D721Med (cell line): ENCODE data around the gene PRR7.

Source experiments
- DNase-seq: peaks from one replicate; pipeline ENCODE4 v3.0.0; 2011; ENCODE audit warnings: low spot score; ENCODE audit not compliant: insufficient read length
- FAIRE-seq: peaks from 2 replicates; lab custom pipeline; 2011; peaks lifted over from hg19 to GRCh38; lab: Jason Lieb, UNC
- TF ChIP-seq, protein P1 (sequence below): IDR thresholded peaks from 2 replicates; pipeline ENCODE4 v1.5.1; 2012; ENCODE audit warnings: mild to moderate bottlenecking, control low read depth; ENCODE audit not compliant: insufficient read depth; ENCODE audit errors: missing control alignments

The PRR7 gene

DNA sequence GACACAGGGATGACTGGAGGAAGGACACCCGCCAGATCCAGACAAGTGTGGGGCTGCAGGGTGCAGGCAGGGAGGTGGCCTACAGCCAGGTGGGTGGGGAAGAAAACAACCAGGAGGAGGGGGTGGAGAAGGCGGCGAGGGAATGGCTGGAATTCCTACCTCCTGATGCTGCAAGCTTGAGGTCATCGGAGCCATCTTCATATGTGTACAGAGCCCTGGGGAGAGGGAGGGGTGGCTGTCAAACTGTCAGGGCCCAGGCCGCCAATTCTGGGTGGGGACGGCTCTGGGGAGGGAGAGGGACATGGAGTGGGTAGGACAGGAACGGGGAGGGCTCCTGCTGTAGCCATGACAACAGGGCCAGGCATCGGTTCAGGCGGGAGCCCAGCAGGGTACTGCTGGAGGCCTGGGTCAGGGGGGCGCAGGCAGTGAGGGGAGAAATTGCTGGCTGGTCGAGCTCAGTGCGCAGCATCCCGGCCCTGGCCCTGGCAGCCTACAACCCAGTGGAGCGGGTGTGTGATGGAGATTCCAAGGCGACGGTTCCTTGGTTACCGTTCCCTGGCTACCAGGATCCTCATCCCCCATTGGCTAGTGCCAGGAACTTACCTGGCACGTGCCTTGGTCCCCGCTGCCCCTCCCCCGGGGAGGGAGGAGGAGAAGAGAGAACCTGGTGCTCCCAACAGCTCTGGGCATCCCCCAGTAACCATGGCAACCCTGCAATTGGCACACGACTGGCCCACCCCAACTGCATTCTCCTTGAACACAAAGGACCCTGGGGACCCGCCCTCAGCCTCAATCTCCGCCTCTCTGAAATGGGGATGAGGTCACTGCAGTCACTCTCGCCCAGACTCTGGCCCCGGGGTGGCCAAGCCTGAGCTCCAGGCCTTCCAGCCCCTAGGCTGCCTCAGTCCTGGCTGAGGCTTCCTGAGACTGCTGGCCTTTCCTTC is 22.3 kb downstream of the PRR7 start:
- FAIRE-seq (no peak), DNase-seq (no peak)
- TF ChIP-seq, protein P1, sequence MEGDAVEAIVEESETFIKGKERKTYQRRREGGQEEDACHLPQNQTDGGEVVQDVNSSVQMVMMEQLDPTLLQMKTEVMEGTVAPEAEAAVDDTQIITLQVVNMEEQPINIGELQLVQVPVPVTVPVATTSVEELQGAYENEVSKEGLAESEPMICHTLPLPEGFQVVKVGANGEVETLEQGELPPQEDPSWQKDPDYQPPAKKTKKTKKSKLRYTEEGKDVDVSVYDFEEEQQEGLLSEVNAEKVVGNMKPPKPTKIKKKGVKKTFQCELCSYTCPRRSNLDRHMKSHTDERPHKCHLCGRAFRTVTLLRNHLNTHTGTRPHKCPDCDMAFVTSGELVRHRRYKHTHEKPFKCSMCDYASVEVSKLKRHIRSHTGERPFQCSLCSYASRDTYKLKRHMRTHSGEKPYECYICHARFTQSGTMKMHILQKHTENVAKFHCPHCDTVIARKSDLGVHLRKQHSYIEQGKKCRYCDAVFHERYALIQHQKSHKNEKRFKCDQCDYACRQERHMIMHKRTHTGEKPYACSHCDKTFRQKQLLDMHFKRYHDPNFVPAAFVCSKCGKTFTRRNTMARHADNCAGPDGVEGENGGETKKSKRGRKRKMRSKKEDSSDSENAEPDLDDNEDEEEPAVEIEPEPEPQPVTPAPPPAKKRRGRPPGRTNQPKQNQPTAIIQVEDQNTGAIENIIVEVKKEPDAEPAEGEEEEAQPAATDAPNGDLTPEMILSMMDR = no peak

DNA sequence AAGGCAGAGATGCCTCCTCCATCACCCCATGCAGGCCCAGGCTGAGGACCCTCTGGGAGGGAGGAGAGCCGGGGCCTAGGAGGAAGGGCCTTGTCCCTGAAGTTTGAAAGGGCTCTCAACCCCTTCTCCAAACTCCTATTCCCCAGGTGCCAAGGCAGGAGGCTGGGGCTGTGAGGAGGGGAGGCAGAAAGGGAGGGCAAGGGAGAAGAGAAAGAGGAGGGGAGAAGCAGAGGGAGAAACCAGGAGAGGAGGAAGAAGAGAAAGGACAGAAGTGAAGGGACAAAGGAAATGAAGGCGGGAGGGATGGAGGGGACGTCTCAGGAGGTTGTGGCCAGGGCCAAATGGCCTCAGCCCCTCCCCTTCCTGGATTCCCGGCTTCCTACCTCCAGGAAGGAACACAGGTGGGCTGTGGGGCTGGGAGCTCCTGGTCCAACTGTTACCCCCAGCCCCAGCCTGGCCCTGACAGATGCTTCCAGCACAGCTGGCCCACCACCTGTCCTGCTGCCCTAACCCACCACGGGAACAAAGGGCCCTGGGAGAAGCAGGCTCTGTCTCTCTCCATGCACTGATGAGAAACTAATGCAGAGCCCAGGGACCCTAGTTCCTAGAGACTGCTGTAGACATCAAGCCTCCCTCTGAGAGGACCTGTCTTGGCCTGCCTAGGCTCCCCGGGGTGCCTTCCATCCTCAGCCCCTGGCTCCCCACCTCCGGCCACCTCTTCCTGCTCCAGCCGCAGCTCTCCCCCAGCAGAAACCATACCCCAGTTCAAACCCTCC is 23.3 kb downstream of the PRR7 start:
- no peak for DNase-seq
- TF ChIP-seq, protein P1 = no peak
- no peak for FAIRE-seq

DNA sequence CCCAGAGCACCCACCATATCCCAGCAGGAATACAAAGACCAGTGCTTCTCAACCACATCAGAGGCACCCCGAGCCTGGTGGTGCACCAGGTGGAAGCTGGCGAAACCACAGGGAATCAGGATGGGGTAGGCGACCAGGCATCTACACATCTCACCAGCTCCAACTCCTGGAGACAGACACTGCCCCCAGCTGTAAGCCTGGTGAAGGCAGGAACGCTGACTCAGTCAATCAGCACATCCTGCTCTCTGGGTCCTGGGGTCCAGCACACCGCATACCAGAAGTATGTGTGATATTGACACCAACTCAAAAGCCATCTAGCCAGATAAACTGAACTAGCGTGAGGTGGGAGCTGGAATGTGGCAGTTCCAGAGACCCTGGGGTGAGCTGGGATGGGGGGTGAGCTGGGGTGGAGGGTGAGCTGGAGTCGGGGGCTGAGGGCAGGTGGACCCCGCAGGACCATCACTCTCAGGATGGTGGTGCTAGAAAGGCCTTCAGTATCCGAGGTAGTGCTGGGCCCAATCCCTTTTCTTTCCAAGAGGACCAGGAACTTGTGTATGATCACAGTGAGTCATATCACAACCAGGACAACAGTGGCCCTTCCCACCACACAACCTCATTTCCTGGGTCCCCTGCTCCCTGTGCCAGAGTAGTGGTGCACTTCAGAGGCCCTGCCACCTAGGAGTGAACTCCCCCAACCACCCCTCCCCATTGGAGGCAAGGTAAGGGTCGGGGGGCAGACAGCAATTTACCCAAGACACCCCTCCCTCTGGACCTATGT is 24.3 kb downstream of the PRR7 start:
- no peak for DNase-seq
- TF ChIP-seq, protein P1 = no peak
- FAIRE-seq = no peak

DNA sequence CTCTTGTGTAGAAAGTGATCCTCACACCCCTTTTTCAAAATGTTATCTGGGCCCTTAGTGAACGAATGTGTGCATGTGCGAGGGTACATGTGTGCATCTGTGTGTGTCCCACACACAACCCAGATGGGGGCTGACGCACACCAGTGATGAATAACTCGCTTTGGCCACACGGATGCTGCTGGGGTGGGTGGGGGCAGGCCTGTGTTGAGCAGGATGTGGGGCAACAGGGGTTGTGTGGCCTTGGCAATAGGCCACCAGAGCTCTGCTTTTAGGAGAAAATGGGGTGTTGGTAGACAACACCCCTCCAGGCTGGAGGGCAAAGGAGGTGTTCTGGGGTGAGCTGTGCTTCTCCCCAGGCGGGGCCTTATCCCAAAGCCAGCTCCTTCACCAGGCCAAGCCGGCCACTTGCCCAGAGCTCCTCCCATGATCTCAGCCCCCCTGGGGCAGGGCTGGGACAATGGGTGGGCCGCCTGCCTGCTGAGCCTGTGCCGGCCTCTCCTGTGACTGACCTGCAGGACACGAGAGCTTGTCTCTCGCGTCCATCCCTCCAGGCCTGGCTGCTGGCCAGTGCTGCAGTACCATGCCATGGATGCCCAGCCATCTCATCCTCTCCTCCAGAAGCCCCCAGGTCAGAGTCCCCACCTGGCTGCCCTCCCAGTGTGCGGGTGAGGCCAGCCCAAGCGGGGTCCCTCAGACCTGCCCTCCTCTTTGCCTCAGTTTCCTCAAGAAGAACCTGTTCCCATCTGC is 25.2 kb downstream of the PRR7 start:
- TF ChIP-seq, protein P1 = no peak

DNA sequence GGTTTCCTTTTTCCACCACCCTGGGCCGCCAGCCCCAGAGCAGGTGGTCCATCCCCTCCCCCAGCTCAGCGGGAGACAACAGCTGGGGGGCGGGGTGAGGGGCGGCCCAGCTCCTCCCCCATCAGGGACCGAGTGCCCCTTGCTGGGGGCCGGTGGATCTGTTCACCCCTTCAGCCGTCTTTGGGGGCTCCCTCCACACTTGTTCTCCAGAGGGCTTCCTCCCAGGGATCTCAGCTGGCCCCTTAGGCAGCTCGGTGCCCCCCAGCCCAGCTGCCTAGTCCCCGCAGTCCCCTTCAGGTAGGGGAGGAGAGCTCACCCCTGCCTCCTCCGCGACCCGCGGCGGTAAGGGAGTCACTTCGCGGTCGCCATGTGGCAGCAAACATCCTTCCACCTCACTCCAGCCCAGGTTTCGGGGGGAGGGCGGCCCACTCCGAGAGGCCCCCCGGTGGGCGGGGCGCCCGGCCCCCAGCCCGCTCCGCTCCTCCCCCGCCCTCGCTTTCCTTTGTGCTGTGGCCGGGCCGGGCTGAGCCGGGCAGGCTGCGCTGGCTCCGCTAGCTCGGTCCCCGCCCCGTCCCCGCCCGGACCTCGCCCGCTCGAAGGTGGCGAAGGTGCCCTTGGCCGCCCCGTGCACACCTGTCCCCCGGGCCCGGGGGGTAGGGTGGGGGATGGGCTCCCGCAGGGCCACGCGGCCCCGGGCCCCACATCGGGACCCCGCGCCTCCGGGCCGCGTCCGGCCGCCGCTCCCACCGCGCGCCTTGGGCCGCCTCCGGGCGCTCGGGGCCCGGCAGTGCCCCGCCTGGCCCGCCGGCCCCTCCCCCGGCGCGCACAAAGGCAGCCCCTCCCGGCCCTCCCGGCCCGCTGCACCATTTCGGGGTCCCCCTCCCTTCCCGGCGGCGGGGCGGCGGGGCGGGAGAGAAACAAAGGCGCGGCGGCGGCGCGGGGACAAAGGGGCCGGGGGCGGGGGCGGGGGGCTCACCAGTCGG is 26.1 kb downstream of the PRR7 start:
- TF ChIP-seq, protein P1 = no peak
- FAIRE-seq = no peak
- peak; percentile 62 for DNase-seq

More for the DNA sequence above, 25.2 kb downstream of the PRR7 start:
- FAIRE-seq = no peak
- no peak for DNase-seq
